Measurements from ENCODE around the gene WDR74. TPM values are rescaled to one million over a fixed set of nuclear protein-coding genes. Genes with fewer than 3 reads are reported as not detected.

WDR74 gene
- total RNA-seq, 1 donor from 2014 or later: 55.8 TPM

- peaks cover 30% of the 10 kb centered on the region for H3K36me3 Mint-ChIP-seq (ENCODE audit: insufficient read depth)
- no peaks in the 10 kb centered on the region for H3K9me3 Mint-ChIP-seq (ENCODE audit: low read depth)
- H3K4me1 Mint-ChIP-seq (ENCODE audit: low read depth): peaks cover 55% of the 10 kb centered on the region
- TF ChIP-seq CTCF (IDR thresholded peaks at IDR 0.05; ENCODE audit: unreplicated experiment): no peak
- H3K27ac Mint-ChIP-seq: peak overlapping the region; percentile 100
- peak overlapping the region; percentile 97 for H3K4me3 Mint-ChIP-seq (ENCODE audit: low read depth)
- H3K27me3 Mint-ChIP-seq: no peaks in the 10 kb centered on the region
- no peak for DNase-seq (ENCODE audit: low spot score, unreplicated experiment)
Measured at GRCh38 chr11:62880231-62880802, 40.9 kb upstream of the WDR74 start.

GRCh38 chr11:62879235-62879978, 40.0 kb upstream of the WDR74 start:
- peak overlapping the region; percentile 97 for H3K4me3 Mint-ChIP-seq (ENCODE audit: low read depth)
- no peaks in the 10 kb centered on the region for H3K27me3 Mint-ChIP-seq
- no peak for TF ChIP-seq CTCF (IDR thresholded peaks at IDR 0.05; ENCODE audit: unreplicated experiment)
- H3K9me3 Mint-ChIP-seq (ENCODE audit: low read depth): no peaks in the 10 kb centered on the region
- DNase-seq (ENCODE audit: low spot score, unreplicated experiment): no peak
- no peak overlapping the region for H3K27ac Mint-ChIP-seq
- H3K36me3 Mint-ChIP-seq (ENCODE audit: insufficient read depth): peaks cover 26% of the 10 kb centered on the region
- H3K4me1 Mint-ChIP-seq (ENCODE audit: low read depth): peaks cover 55% of the 10 kb centered on the region

GRCh38 chr11:62876712-62877111, 37.3 kb upstream of the WDR74 start:
- H3K9me3 Mint-ChIP-seq (ENCODE audit: low read depth): no peaks in the 10 kb centered on the region
- DNase-seq (ENCODE audit: low spot score, unreplicated experiment): no peak
- no peak for TF ChIP-seq CTCF (IDR thresholded peaks at IDR 0.05; ENCODE audit: unreplicated experiment)
- peaks cover 2% of the 10 kb centered on the region for H3K36me3 Mint-ChIP-seq (ENCODE audit: insufficient read depth)
- peak overlapping the region; percentile 31 for H3K4me3 Mint-ChIP-seq (ENCODE audit: low read depth)
- peaks cover 29% of the 10 kb centered on the region for H3K4me1 Mint-ChIP-seq (ENCODE audit: low read depth)
- peak overlapping the region; percentile 74 for H3K27ac Mint-ChIP-seq
- no peaks in the 10 kb centered on the region for H3K27me3 Mint-ChIP-seq

- DNase-seq (ENCODE audit: low spot score, unreplicated experiment): no peak
- H3K36me3 Mint-ChIP-seq (ENCODE audit: insufficient read depth): peaks cover 2% of the 10 kb centered on the region
- peak overlapping the region; percentile 89 for H3K27ac Mint-ChIP-seq
- no peak overlapping the region for H3K4me3 Mint-ChIP-seq (ENCODE audit: low read depth)
- no peaks in the 10 kb centered on the region for H3K27me3 Mint-ChIP-seq
- no peak for TF ChIP-seq CTCF (IDR thresholded peaks at IDR 0.05; ENCODE audit: unreplicated experiment)
- peaks cover 29% of the 10 kb centered on the region for H3K4me1 Mint-ChIP-seq (ENCODE audit: low read depth)
- no peaks in the 10 kb centered on the region for H3K9me3 Mint-ChIP-seq (ENCODE audit: low read depth)
Measured at GRCh38 chr11:62875698-62876478, 36.5 kb upstream of the WDR74 start.

GRCh38 chr11:62874851-62875250, 35.5 kb upstream of the WDR74 start:
- no peak overlapping the region for H3K27ac Mint-ChIP-seq
- TF ChIP-seq CTCF (IDR thresholded peaks at IDR 0.05; ENCODE audit: unreplicated experiment): no peak
- H3K27me3 Mint-ChIP-seq: no peaks in the 10 kb centered on the region
- H3K4me3 Mint-ChIP-seq (ENCODE audit: low read depth): no peak overlapping the region
- no peak for DNase-seq (ENCODE audit: low spot score, unreplicated experiment)
- peaks cover 23% of the 10 kb centered on the region for H3K4me1 Mint-ChIP-seq (ENCODE audit: low read depth)
- H3K9me3 Mint-ChIP-seq (ENCODE audit: low read depth): no peaks in the 10 kb centered on the region
- peaks cover 2% of the 10 kb centered on the region for H3K36me3 Mint-ChIP-seq (ENCODE audit: insufficient read depth)

Measured in progenitor cell of endocrine pancreas (in vitro differentiated cells).